Measurements from ENCODE around the gene ARHGAP30. TPM values are rescaled to one million over a fixed set of nuclear protein-coding genes. Genes with fewer than 3 reads are reported as not detected.
"Not testable (repeated sequence)": the region's sequence is repeated elsewhere in the genome, so short reads cannot be mapped to it uniquely, and the experiment has no call there.

Gene ARHGAP30
- polyA plus RNA-seq, 3 donors, result 2.1 to 2.5 (median 2.2) TPM

GRCh38 chr1:161074676-161075368, 5.1 kb upstream of the ARHGAP30 start:
- DNase-seq (ENCODE audit: extremely low read depth in 1 of 11, low read depth in 9 of 11, low spot score in 4 of 11), result no peak

- DNase-seq (ENCODE audit: extremely low read depth in 1 of 11, low read depth in 9 of 11, low spot score in 4 of 11), result no peak
Observed at GRCh38 chr1:161073474-161074121, 3.9 kb upstream of the ARHGAP30 start.

- DNase-seq (ENCODE audit: extremely low read depth in 1 of 11, low read depth in 9 of 11, low spot score in 4 of 11), result no peak
Observed at GRCh38 chr1:161072751-161073449, 3.2 kb upstream of the ARHGAP30 start.

GRCh38 chr1:161071886-161072371, 2.2 kb upstream of the ARHGAP30 start:
- no peak for DNase-seq (ENCODE audit: extremely low read depth in 1 of 11, low read depth in 9 of 11, low spot score in 4 of 11)

DNA sequence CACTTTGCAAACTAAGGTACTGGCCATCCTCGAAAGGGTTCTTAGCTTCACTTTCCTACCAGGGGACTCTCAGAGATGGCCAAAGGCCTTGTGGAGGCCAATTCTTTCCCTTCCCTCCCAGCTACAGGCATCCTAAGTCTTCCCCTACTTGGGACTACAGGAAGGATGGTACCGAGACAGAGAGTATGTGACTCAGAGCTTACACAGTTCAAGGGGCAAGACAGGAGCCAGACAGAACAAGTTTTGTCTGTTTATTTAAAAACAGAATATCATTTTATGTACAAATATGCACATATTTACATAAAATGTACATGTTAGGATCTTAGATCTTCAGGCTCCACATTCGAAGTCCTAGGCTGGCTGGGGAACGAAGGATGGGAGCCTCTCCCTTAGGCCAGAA, 1.1 kb upstream of the ARHGAP30 start:
- DNase-seq (ENCODE audit: extremely low read depth in 1 of 11, low read depth in 9 of 11, low spot score in 4 of 11), result no peak

DNA sequence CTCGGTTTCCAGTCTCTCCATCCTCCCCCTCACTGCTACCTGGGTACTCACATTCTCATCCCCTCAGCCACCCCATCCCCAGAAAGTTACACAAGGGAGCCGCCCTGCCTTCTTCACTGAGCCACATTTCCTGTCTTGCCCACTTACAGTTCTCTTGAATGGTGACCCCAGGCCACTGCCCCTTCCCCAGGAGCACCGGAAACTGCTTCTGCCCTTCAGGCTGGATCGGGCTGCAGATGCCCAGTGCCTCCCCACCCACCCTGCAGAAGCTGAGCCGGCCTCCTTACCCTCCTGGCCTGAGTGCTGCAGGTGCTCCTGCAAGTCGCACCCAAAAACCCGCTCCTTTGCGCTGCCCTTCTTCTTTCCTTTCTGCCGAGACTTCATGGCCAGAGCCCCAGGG, 450 bp downstream of the ARHGAP30 start:
- DNase-seq (ENCODE audit: extremely low read depth in 1 of 11, low read depth in 9 of 11, low spot score in 4 of 11), result no peak

- DNase-seq (ENCODE audit: extremely low read depth in 1 of 11, low read depth in 9 of 11, low spot score in 4 of 11), result no peak
Observed at GRCh38 chr1:161068306-161069234, 1.1 kb downstream of the ARHGAP30 start.

GRCh38 chr1:161066694-161067093, 3.0 kb downstream of the ARHGAP30 start:
- no peak for DNase-seq (ENCODE audit: extremely low read depth in 1 of 11, low read depth in 9 of 11, low spot score in 4 of 11)

- DNase-seq (ENCODE audit: extremely low read depth in 1 of 11, low read depth in 9 of 11, low spot score in 4 of 11), result not testable (repeated sequence)
Observed at GRCh38 chr1:161065681-161066080, 4.0 kb downstream of the ARHGAP30 start.

GRCh38 chr1:161063936-161064335, 5.8 kb downstream of the ARHGAP30 start:
- not testable (repeated sequence) for DNase-seq (ENCODE audit: extremely low read depth in 1 of 11, low read depth in 9 of 11, low spot score in 4 of 11)

- no peak for DNase-seq (ENCODE audit: extremely low read depth in 1 of 11, low read depth in 9 of 11, low spot score in 4 of 11)
Observed at GRCh38 chr1:161061419-161061818, 8.3 kb downstream of the ARHGAP30 start.

GRCh38 chr1:161059293-161059692, 10.4 kb downstream of the ARHGAP30 start:
- no peak for DNase-seq (ENCODE audit: extremely low read depth in 1 of 11, low read depth in 9 of 11, low spot score in 4 of 11)

DNA sequence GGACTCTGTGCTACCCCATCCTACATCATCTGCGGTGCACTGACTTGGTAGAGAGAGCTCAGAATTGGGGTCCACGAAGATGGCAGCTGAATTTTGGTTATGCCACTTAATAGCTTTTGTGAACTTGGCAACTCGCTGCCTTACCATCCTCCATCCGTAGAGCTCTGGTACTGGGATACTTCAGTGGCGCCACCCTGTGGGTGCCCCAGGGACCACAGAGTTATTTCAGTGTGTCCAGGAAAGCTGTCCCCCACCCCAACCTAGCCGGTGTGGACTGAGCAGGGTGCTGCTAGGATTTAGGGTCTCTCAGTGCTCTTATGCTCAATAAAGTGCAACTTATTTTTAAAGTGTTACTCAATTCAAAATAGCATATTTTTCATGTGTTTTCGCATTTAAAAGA, 14.9 kb downstream of the ARHGAP30 start:
- no peak for DNase-seq (ENCODE audit: extremely low read depth in 1 of 11, low read depth in 9 of 11, low spot score in 4 of 11)

GRCh38 chr1:161054232-161054631, 15.5 kb downstream of the ARHGAP30 start:
- DNase-seq (ENCODE audit: extremely low read depth in 1 of 11, low read depth in 9 of 11, low spot score in 4 of 11), result no peak

DNA sequence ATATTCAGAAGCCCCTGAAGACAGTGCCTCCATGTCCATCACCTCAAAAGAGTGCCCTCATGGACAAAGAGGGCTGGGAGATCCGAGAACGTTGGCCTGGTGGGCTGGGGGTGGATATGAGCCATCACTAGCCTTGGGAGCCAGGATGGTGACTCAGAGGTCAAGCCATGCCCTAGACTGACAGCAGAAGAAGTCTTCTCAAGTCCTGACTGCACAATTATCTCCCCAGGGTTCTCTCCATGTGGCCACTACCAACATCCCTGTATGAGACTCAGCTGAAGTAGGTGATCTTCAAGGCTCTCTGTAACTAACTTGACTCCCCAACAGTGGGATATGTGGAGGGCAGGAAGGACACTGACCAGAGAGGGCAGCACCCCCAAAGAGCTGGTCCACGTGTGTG, 16.8 kb downstream of the ARHGAP30 start:
- no peak for DNase-seq (ENCODE audit: extremely low read depth in 1 of 11, low read depth in 9 of 11, low spot score in 4 of 11)

DNA sequence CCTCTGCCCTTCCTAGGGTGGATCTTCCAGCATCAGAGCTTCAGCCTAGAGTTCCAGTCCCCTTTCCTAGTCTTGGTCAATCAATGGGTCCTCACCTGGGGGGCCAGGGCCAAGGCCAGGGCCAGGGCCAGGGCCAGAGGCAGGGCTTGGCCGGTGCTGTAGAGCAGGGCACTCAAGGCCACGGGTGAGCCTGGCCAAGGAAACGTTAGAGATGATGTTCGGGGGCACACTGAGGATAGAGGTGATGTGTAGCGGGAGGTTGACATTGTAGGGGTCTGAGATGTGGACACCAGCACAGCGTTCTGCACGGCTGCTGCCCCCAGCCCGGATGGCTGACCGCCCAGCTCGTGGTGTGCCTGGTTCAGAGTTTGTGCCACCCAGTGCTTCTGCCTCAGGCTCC, 18.5 kb downstream of the ARHGAP30 start:
- DNase-seq (ENCODE audit: extremely low read depth in 1 of 11, low read depth in 9 of 11, low spot score in 4 of 11), result no peak

DNA sequence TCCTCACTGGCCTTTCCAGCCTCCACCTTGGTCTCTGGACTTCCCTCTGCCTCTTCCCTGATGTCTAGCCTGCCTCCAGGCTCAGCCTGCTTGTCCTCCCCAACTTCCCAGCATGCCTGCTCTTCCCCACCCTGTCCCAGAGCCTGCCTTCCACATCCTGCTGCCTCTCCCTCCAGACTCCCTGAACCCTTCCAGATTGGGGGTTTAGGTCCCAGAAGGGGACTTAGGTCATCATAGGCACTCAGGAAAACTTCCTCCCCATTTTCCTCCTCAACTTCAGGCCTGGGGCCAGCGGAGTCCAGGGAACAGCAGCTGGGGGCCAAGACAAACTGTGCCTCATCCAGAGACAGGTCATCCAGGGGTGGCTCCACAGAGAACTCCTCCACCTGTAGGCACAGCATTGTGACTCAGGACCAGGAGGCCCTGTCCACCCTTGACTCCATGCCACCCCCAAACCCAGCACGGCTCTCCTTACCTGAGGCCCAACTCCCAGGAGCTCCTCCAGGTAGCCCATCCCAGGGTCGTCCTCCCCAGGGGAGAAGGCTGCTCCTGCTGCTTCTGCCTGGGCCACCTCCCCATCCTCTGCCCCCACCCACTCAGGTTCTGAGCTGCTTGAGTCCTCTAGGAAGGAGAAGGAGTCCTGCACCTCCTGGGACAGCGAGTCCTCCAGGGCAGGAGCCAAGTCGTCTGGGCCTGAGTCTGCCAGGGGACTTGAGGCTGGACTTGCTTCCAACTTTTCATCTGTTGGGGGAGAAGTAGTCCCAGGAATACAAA, 20.6 kb downstream of the ARHGAP30 start:
- DNase-seq (ENCODE audit: extremely low read depth in 1 of 11, low read depth in 9 of 11, low spot score in 4 of 11), result no peak
